HG03469 (cell line): Measurements from ENCODE around the gene LSM14A.

Experiments used
- ATAC-seq: cut with Tn5 transposase; IDR thresholded peaks from one replicate; pipeline ENCODE4 v1.9.1; 2021; ENCODE audit warnings: mild to moderate bottlenecking, moderate library complexity, moderate number of reproducible peaks; ENCODE audit not compliant: unreplicated experiment

LSM14A gene

DNA sequence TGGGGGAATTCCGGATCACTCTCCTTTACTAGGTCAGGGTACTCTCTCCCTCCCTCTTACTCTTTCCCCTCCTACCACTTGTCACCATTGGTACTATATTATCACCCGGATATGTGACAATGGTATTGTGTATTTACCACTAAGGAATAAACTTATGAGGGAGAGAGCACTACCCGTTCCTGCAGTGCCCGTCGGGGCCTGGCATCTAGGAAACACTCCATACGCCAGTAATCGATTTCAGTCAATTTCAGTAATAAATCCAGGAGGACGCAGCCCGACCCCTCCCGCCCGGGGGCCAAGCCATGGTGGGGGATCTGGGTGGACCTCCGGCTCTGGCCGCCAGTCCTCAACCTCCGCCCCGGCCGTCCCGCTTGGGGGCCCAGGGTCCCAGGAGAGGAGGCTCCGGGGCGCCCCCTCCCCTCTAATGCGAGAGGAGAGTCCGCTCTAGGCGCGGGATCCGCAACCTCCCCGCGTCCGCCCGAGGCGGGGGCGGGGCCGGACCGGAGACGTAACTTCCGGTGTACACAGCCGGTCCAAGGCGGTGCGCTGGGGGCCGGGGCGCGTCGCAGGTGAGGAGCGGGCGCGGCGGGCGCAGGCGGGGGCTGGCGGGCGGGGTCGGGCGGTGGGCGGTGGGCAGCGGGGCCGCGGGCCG, 81.9 kb downstream of the LSM14A start, which contains the start of gene GARRE1:
TSS of gene GARRE1 (plus strand) at position 509 of the 652 bp plus-strand sequence. CDS start 45,920 bp downstream, outside the sequence.
- ATAC-seq, result peak; percentile 66

DNA sequence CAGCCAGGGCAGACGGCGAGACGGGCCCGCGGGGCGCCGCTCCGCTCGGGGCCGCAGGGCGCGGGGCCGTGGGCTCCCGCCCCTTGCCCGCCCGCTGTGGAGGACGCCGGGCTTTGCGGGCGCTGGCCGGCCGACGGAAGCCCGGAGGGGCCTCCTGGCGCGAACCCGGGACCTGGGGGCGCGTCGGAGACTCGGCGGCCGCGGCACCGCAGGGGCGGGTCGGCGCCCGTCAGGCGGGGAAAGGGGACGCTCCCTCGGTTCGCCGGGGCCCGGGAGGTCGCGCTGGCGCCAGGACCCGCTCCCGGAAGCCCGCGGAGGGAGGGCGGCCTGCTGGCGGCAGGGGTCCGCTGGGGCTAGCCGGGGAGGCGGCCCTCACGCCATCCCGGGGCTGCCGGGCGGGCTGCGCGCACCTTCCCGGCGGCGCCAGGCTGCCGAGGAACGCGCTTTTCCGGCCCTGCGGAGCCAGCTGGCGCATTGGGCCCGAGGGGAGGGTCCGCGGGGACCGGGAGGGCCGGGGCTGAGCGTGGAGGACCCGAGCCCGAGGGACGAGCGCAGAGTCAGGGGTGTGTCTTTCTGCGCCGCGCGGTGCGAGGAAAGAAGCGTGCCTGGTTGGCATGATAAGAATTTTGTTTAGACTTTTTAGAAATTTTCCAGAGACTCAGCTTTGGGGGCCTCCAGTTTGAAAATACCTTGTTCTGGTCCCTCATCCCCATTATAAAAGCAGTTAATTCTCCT, 82.6 kb downstream of the LSM14A start:
- ATAC-seq, result peak; percentile 30

GRCh38 chr19:34255546-34255945, 83.2 kb downstream of the LSM14A start:
- no peak for ATAC-seq

- no peak for ATAC-seq
Observed at GRCh38 chr19:34256835-34257558, 84.7 kb downstream of the LSM14A start.

DNA sequence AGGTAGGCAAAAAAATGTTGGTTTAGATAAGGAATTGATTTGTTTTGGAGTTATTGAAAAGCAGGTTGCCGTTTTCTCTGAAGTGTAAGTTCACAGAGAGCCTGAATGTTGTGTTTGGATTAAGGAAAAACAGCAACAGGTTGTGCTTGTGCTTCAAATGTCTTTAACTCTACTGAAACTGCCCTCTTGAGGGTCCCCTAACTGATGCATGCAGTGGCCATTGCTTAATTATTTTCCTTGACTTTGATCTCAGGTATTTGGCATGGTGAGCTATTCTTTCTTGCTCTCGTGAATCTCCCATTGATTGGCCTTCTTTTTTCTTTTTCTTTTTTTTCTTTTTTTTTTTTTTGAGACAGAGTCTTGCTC, 85.2 kb downstream of the LSM14A start:
- ATAC-seq, result no peak

DNA sequence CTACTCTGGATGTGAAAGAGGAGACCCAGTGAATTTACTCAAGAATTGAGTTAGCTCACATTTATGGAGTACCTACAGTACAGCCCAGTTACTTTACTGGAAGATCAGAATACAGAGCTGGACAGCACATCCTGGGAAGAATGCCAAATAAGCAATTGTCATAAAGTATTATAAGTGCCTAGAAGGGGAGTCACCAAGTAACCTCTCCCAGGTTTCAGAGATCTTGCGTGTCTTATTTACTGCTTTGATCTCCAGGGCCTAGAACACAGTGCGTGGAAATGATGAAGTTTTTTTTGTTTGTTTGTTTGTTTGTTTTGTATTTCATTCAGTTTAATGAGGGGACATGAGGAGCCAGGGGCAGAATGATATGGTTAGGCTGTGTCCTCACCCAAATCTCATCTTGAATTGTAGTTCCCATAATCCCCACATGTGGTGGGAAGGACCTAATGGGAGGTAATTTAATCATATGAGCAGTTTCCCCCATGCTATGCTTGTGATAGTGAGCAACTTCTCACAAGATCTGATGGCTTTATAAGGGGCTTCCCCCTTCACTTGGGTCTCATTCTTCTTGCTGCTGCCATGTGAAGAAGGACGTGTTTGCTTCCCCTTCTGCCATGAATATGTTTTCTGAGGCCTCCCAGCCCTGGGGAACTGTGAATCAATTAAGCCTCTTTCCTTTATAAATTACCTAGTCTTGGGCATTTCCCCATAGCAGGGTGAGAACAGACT, 87.2 kb downstream of the LSM14A start:
- no peak for ATAC-seq

GRCh38 chr19:34260771-34261173, 88.5 kb downstream of the LSM14A start:
- ATAC-seq, result no peak

GRCh38 chr19:34261334-34262109, 89.2 kb downstream of the LSM14A start:
- no peak for ATAC-seq

DNA sequence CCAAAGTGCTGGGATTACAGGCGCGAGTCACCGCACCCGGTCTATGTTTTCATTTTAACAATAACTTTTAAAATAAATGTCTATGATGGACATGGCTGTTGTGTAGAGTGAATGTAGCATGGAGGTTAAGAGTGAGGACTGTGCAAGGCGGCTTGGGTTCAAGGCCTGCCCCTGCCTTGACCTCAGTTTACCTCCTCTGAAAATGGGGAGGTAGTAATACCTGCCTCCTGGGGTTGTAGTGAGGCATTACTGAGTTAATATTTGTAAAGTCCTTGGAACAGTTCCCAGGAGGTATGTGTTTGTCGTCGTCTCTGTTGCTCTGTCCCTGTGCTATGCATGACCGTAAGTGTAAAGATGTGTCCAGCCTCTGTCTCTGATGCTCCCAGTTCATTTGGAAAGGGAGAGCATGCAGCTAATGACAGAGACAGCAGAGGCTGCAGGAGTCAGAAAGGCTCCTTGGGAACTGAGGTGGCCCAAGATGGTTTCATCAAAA, 91.5 kb downstream of the LSM14A start:
- ATAC-seq, result no peak

GRCh38 chr19:34265221-34265650, 92.9 kb downstream of the LSM14A start:
- ATAC-seq, result no peak

DNA sequence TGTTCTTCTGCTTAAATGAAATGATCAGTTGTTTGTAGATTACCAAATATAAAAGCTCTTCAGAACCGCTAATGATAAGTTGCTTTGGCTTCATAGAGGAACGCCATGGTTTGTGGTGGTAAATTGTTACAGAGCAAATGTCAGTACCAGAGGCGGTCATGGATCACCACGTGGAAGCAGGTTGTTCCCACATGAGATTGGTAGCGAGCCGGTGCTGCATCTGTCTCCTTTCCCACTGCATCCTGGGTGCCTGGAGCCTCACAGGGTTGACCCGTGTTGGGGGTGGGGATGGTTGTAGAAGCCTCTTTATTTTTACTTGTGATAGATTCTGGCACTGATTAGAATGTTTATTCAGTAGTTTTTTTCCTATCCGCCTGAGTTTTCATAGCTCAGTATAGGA, 96.8 kb downstream of the LSM14A start:
- no peak for ATAC-seq

DNA sequence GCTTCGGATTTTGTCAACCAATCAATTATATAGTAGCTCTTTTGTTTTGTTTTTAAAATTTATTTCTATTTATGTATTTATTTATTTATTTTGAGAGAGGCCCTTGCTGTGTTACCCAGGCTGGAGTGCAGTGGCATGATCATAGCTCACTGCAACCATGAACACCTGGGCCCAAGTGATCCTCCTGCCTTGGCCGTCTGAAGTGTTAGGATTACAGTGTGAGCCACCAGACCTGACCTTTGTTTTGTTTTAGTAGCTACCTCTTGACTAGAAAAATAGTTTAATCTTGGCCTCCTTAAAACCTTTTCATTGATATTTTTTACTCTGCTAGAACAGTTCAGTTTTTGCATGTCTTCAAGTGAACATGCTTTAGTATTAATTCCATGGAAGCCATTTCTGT, 97.2 kb downstream of the LSM14A start:
- ATAC-seq, result no peak

DNA sequence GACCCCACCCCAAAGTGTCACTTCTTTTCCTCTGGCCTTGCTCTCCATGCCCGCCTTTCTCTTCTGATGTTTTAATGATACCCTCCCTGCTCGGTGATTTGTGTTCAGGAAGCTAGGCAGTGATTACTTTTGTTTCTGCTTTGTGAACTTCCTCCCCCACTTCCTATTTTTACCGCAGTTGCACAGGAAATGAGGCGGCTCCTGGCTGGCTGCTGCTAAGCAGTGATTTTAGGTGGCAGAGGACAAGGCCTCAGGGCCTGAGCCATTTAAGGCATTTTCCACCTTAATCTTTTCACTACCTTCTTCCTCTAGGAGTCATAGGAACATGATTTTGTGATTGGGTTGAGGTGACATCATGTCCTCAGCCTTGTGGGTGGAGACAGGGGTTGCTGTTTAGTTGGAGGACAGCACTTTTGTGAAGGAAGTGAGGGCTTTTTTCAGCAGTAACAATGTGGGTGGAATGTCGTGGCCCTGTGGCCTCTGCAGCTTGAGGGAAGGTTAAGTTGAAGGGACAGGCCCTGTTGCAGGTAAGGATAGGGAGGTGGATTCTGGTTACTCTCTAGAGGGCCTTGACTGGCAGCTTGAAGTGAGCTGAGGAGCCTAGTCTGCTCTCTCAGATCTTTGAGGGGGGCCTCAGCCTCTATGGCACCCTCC, 97.8 kb downstream of the LSM14A start:
- ATAC-seq, result no peak

DNA sequence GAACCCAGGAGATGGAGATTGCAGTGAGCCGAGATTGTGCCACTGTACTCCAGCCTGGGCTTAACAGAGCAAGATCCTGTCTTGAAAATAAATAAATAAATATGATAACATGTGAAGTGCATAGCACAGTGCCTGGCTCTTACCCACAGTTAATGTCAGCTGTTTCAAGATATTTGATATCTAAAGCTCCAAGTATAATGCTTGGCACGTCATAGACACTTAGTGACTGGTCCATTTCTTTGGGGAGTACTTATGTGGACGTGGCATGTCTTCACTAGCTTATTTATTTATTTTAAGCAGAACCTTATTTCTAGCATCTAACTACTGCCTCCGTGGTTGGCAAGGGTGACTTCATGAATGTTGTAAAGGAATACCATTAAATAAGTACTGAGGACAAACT, 100.8 kb downstream of the LSM14A start:
- ATAC-seq, result no peak

DNA sequence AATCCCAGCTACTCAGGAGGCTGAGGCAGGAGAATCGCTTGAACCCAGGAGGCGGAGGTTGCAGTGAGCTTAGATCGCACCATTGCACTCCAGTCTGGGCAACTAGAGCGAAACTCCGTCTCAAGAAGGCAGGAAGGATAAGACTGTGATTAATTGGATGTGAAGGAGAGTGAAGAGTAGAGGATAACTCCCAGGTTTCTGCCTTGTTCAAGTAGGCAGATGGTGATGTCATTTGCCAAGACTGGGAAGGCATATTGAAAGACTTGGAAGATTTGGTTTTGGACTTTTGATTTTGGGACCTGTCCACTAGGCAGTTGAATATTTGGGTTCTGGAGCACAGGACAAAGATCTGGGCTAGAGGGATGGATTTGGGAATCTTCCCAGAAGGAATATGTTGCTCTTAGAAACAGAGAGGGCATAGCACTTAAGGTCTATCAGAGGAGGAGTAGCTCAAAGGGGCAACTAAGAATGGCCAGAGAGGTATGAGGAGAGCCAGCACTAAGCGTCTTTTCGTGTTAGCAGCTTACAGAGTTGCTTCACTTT, 102.1 kb downstream of the LSM14A start:
- ATAC-seq, result no peak

GRCh38 chr19:34274827-34275625, 102.7 kb downstream of the LSM14A start:
- ATAC-seq, result no peak

- ATAC-seq, result no peak
Observed at GRCh38 chr19:34275705-34276104, 103.4 kb downstream of the LSM14A start.

DNA sequence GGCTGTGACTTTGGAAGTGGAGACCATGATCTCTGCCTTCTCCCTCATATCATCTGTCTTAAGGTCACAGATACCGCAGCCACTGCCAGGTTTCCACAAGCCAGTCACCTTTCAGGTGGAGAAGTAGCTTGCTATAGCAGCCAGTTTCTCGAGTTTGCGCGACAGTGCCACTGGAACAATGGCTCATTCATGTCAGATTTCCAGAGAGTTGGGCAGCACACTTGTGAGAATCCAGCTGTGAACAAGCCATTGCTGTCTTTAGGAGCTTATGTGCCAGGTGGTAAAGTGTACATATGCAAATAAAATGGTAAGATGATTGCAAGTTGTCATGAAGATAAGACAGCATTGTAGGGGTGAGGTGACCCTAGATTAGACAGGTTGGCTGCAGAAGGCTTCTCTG, 104.3 kb downstream of the LSM14A start:
- ATAC-seq, result no peak

DNA sequence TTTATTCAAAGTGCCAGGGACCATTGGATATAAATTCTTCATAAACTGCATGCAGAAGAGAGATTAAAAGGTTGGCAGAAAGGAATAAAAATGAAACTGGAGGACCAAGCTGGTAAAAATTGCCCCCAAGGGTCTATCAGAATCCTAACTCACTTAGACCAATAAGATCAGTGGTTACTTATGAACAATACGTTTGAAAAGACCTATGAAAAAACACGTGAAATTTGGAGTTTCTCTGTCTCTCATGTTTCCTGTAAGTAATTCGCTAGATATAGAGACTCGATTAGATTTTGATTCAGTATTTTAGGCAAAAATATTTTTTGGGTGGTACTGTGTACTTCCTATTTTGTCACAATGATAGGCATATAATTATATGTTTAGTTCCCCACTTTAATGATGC, 104.9 kb downstream of the LSM14A start:
- ATAC-seq, result no peak
